T47D (cell line): ENCODE data around the gene RCAN1.

ENCODE experiments used
- DNase-seq, 2 experiments: peaks; one replicate each; pipeline versions ENCODE4 v3.0.0 to v3.0.0-alpha.2; 2011 to 2012; ENCODE audit warnings: low read depth in 1 of 2, low spot score in 1 of 2
- JUND ChIP-seq: IDR thresholded peaks from 2 replicates; pipeline ENCODE4 v1.6.1; 2012; ENCODE audit warnings: low read depth
- in situ Hi-C: cut with HindIII; loops from 2 replicates; pipeline ENCODE4 v1.10.0; 2016; ENCODE audit warnings: low sequenced_read_pairs, low pct_unique_long_range_greater_than_20kb

Gene RCAN1

GRCh38 chr21:34519694-34520093 is 95.2 kb downstream of the RCAN1 start:
- no peak for DNase-seq
- no peak for TF ChIP-seq JUND
- in situ Hi-C loops, result no loop called here

- in situ Hi-C loops, result no loop called here
- TF ChIP-seq JUND, result no peak
- peak in 1 of 2 experiments; percentile 90 for DNase-seq
These were observed 95.9 kb downstream of the RCAN1 start for GRCh38 chr21:34519016-34519415.

- no peak for DNase-seq
- in situ Hi-C loops, result no loop called here
- TF ChIP-seq JUND, result no peak
These were observed 96.6 kb downstream of the RCAN1 start for GRCh38 chr21:34518301-34518700.

GRCh38 chr21:34517491-34518245 is 97.2 kb downstream of the RCAN1 start:
- DNase-seq, result peak in 1 of 2 experiments; percentile 59
- in situ Hi-C loops, result no loop called here

DNA sequence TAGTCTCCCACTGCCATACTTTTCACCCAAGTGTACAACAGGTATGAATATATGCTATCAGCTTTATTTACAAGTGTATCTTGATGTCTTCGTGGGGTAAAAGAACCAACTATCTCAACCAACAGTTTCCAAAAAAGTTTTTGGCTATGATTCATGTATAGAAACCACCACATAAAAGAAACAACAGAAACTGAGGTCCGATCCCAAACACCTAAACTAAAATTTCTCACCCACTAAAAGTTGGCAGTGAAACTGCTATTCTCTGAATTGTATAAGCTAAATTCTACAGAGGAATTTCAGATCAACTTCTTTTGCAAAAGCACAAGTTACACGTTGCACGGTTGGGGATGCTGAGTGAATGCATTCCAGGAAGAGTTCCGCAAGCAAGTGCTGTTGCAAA is 97.9 kb downstream of the RCAN1 start:
- DNase-seq, result no peak
- TF ChIP-seq JUND, result no peak
- in situ Hi-C loops, result no loop called here

More at GRCh38 chr21:34517491-34518245, 97.2 kb downstream of the RCAN1 start:
- TF ChIP-seq JUND, result no peak

GRCh38 chr21:34514576-34515115 is 100.3 kb downstream of the RCAN1 start:
- no peak for DNase-seq
- no peak for TF ChIP-seq JUND
- in situ Hi-C loops, result no loop called here

- in situ Hi-C loops, result no loop called here
- no peak for DNase-seq
- no peak for TF ChIP-seq JUND
These were observed 101.7 kb downstream of the RCAN1 start for GRCh38 chr21:34513129-34513675.

DNA sequence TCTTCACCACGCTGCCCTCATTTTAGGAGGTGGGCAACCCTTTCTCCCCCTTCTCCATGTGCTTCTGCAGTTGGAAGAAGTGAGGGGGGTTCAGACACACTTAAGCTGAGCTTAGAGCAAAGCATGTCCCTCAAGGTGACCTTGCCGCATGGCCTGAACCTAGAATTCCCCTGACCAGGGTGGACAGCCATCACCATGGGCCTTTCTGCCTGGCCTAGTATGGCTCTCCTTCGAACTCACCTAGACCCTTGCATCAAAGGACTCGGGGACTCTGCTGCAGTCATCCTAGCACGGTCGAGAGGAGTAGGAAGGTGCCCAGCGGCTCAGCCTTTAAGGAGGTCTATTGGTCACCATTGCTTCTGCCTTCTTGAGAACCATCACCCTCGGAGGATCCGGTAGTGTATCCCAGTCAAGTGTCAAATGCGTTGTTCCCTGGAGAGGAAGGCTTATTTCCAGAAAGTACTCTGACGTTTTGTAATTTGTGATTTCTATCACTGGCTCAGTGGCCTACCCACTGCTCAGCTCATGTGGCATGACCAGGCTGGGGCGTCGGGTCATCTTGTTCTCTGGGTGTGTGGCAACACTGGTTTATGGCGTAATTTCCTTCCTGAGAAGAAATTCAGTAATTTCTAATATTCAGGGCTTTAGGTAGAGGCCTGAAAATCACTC is 103.0 kb downstream of the RCAN1 start, which contains the start of gene KCNE1:
Gene KCNE1 (minus strand): TSS at position 424 of the 669 bp plus-strand sequence. CDS start 62,576 bp downstream, outside the sequence.
- no peak for TF ChIP-seq JUND
- in situ Hi-C loops, result no loop called here
- no peak for DNase-seq

DNA sequence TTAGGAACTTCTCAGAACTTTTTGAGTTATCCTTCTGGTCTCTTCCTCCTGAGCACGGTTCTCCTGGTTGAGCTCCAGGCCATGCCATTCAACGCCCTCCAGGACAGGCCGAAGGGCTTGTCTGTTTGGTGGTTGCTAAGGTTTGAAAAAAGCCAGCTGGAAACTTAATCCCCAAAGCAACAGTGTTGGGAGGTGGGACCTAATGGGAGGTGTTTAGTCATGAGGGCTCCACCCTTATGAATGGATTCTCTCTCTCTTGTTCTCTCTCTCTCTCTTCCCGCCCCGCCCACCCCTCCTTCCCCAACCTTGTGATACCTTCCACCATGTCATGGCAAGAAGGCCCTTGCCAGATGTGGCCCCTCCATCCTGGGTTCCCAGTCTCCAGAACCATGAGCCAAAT is 103.7 kb downstream of the RCAN1 start:
- no peak for TF ChIP-seq JUND
- in situ Hi-C loops, result no loop called here
- no peak for DNase-seq

DNA sequence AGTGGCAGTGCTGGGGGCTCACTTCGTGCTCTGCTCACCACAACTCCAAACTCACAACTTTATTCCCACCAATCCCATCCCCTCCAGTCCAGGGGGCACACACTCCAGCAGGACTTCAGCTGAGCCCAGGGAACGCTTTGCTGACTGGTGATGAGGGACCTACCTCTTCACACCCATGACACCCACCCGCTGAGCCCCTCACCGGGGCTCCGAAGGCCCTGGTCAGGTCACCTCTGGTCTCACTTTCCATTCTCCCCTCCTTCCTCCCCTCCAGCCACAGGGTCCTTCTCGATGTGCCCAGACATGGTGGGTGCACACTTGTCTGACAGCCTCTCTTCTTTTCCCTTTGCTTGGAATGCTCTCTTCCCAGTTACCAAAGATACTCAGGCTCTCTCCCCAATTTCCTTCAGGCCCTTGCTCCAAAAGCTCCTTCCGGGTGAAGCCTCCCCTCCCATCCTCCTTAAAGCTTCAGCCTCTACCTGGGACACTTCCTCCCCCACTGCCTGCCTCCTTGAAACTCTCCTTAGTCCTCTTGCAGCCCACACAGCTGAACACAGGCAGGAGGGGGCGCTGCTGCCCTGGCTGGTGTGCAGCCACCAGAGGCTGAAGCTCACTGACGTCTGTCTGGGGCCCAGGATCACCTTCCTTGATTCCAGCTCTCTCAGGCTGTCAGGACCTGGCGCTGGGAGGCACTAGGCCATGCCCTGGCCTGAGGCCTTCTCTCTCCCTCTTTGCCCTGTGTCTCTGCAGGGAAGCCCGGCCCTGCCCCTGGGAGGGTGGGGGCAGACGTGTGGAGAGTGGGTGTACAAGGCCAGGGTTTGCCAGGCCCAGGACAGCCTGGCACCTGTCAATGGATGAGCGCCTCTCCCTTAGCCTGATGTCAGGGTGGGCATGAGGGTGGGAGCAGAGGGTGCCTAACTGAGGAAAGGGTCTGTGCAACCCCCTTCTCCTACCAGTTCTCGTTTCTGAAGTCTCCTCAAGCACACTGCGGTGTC is 104.5 kb downstream of the RCAN1 start:
- TF ChIP-seq JUND, result no peak
- DNase-seq, result peak; percentile 31 to 84
- in situ Hi-C loops, result no loop called here

GRCh38 chr21:34509151-34509550 is 105.8 kb downstream of the RCAN1 start:
- TF ChIP-seq JUND, result no peak
- in situ Hi-C loops, result no loop called here
- no peak for DNase-seq

- no peak for TF ChIP-seq JUND
- in situ Hi-C loops, result no loop called here
- DNase-seq, result no peak
These were observed 110.3 kb downstream of the RCAN1 start for GRCh38 chr21:34504595-34504994.
